ENCODE measurements around the gene RBM24.
"Not testable (repeated sequence)": the region's sequence is repeated elsewhere in the genome, so short reads cannot be mapped to it uniquely, and the experiment has no call there.

The RBM24 gene

DNA sequence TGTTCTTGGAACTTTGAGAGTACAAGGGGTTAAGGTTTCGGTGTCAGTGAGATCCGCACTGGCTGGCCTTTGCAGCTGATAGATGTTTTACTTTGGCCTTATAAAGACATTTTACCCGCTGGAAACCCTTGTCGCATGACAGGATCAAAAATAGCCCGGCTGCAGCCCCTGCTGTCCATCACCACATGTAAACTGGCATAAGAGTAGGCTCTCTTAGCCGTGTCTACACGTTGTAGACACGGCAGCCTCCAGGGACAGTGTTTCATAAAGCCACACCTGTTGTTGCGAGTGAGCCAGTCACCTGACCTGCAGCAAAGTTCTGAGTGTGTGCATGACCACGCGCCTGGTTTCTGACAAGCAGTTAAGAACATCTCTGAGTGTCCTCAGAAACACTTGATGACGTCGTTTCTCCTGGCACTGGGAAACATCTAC lies 8.5 kb downstream of the RBM24 start:
- in situ Hi-C loops (cut with MboI; ENCODE audit: low sequenced_read_pairs), result no loop called here

DNA sequence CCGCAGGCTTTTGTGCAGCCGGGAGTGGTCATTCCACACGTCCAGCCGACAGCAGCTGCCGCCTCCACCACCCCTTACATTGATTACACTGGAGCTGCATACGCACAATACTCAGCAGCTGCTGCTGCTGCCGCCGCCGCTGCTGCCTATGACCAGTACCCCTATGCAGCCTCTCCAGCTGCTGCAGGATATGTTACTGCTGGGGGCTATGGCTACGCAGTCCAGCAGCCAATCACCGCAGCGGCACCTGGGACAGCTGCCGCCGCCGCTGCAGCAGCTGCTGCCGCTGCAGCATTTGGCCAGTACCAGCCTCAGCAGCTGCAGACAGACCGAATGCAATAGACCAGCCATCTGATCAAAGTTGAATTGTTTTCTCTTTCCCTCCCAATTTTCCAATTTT lies 10.6 kb downstream of the RBM24 start:
- in situ Hi-C loops (cut with MboI; ENCODE audit: low sequenced_read_pairs), result no loop called here

DNA sequence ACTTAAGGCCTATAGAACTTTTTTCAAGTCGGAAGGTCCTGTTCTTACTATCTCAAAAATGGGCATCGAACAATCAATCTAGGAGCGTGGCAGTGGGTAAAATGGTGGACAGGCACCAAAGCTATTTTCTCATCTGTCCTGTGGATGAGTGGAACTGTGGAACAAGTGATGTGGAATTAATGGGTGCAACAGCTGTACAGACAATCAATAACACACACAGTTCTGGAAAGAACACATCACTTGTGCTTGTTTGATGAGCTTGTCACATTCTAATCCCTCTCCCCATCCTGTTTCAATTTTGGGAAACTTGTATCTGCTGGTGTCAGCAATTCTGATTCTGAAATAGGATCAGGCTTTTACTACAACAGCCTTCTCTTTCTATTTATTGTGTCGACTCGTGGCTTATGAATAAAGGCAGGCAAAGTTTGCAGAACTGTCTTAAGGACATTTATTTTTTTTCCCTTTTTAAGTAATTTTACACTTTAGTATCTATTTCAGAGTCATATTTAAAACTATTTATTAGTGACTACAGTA lies 11.5 kb downstream of the RBM24 start:
- in situ Hi-C loops (cut with MboI; ENCODE audit: low sequenced_read_pairs), result no loop called here

DNA sequence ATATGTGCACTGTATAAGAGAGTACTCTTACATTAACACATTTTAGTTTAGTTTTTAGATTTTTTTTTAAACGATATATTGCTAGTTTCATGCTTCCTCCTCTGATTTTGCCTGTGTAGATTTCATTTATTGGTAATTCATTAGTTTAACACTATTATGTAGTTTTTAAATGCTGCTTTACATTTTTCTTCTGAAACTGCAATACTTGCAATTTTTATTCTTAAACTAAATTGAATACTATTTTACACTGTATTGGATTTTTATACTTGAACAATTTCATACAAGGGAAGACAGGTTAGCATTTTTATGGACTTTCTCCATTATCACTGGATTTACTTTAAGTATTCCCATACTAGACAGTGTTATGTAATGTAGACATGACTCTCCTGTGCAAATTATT lies 12.2 kb downstream of the RBM24 start:
- in situ Hi-C loops (cut with MboI; ENCODE audit: low sequenced_read_pairs), result no loop called here

DNA sequence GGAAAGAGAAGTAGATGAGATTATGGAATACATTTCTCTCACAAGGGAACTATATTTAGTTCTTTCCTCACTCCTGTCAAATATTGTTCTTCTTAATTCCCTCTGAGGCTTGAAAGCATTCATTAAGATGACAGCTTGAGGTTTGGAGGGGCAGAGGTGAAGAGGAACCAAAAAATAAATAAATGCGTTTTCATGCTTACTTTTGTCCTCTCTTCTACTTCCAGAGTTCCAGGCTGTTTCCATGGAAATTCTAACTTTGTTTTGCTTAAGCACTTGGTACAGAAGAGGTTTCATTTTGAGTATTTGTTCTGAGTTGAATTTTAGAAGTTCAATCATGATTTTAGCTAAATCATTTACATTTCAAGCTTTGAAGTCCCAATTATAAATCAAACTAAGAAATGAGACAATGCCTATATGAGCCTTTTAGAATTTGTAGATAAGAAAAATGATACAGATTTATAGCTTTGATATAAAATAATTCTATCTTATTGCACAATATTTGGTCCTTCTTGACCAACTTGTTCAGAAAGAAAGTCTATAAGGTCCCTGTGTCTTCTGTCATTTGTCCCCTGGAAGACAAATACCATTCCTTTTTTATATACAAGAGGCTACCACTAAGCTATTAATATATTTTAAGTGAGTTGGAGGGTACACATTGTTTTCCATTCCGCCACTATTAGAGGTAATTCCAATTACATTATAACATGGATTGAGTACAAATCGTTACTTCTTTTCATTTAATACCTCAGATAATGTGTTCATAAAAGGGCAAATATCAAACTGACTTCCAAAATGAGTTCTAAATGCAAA lies 16.3 kb downstream of the RBM24 start:
- in situ Hi-C loops (cut with MboI; ENCODE audit: low sequenced_read_pairs), result no loop called here

DNA sequence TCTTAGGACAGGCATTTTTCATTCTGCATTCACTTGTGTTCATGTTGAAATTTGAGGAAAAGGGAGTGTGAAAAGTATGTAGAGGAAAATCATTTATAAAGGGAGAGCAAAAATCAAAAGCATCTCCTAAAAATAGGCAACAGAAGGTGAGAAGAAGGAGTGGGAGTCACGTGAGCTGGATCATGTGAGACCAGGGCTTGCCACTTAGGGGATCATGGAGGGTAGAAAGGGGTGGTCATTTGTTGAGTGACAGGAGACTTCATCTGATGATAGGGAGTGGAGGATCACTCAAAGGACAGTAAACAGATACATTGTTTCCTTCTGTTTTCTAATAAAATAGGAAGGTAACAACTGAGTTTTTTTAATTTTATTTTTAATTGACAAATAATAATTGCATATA lies 17.1 kb downstream of the RBM24 start:
- in situ Hi-C loops (cut with MboI; ENCODE audit: low sequenced_read_pairs), result no loop called here

DNA sequence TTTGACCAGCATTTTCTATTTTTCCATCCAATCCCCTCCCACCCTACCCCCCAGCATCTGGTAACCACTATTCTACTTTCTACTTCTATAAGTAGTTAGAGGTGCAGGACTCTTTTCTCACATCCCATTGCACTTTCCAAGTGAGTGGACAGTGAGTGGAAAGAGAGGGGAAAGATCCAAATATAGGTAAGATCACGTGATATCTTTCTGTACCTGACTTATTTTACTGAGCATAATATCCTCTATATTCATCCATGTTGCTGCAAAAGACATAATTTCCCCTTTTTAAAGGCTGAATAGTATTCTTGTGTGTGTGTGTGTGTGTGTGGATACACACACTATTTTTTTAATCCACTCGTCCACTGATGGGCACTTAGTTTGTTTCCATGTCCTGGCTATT lies 18.1 kb downstream of the RBM24 start:
- in situ Hi-C loops (cut with MboI; ENCODE audit: low sequenced_read_pairs), result no loop called here

DNA sequence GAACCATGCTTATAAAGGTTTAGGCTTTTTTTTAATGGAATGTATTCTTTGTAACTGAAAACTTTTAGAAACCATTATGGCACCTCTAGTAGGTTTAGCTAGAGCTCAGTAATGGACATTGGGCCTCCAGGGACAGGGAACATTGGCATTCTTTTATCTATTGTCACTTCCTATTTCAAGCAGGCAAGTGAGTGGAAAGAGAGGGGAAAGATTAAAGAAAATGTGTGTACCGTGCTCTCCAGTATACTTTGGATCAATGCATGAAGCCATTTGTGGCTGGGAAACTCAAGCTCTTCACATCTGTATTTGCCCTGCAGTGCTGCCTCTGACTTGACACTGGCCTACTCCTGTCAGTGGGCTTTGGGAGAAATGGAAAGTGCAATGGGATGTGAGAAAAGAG lies 18.6 kb downstream of the RBM24 start:
- in situ Hi-C loops (cut with MboI; ENCODE audit: low sequenced_read_pairs), result no loop called here

DNA sequence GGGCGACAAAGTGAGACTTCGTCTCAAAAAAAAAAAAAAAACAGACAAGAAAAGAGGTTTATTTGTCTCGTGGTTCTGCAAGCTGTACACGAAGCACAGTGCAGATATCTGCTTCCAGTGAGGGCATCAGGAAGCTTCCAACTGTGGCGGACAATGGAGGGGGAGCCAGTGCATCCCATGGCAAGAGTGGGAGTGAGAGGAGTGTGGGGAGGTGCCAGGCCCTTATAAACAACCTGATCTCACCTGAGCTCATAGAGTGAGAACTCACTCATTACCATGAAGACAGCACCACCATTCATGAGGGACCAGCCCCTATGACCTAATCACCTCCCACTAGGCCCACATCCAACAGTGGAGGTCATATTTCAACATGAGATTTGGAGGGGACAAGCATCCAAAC lies 19.5 kb downstream of the RBM24 start:
- in situ Hi-C loops (cut with MboI; ENCODE audit: low sequenced_read_pairs), result no loop called here

DNA sequence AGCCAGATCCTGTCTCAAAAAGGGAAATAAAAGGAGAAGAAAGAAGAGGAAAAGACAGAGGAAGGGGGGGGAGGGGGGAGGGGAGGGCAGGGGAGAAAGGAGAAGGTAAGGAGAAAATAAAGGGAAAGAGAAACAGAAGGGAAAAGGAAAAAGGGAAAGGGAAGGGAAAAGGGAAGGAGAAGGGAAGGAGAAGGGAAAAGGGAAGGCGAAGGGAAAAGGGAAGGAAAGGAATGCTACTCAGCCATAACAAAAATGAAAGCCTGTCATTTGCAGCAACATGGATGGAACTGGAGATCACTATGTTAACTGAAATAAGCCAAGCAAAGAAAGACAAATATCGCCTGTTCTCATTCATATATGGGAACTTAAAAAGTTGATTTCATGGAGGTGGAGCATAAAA lies 22.3 kb downstream of the RBM24 start:
- in situ Hi-C loops (cut with MboI; ENCODE audit: low sequenced_read_pairs), result no loop called here

DNA sequence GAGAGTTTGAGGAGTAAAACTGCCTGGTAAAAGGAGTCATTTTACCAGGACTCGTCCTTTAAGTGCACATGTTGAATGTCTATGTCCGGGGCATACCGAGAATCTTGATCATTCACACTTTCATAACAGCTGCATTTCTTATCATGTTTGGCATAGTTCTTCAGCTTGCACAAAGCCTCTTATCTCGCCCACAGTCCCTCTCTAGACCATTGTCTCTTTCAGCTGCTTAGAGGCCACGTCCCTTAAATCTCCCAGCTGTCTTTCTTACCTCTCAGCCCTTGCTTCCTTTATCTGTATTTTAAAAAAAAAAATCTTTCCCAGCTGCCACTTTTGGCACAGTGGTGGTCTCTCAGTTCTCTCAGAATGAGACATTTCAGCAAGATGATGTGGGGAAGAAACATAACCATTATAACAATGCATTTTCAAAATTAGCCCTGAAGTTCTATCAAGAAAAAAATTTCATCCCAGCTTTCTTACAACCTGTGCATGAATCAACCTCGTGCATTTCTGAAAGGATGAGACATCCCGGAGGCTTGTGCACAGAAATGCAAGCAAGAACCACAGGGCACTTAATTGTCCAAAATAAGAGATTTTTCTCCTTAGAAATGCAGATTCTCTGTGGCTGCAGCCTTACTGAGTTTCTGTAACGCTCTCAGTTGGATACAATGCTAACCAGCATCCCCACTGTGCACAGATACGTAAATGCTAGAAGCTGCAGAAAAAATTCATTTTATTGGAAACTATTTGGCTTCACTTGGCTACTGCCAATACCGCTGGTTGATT lies 24.2 kb downstream of the RBM24 start:
- in situ Hi-C loops (cut with MboI; ENCODE audit: low sequenced_read_pairs), result no loop called here

DNA sequence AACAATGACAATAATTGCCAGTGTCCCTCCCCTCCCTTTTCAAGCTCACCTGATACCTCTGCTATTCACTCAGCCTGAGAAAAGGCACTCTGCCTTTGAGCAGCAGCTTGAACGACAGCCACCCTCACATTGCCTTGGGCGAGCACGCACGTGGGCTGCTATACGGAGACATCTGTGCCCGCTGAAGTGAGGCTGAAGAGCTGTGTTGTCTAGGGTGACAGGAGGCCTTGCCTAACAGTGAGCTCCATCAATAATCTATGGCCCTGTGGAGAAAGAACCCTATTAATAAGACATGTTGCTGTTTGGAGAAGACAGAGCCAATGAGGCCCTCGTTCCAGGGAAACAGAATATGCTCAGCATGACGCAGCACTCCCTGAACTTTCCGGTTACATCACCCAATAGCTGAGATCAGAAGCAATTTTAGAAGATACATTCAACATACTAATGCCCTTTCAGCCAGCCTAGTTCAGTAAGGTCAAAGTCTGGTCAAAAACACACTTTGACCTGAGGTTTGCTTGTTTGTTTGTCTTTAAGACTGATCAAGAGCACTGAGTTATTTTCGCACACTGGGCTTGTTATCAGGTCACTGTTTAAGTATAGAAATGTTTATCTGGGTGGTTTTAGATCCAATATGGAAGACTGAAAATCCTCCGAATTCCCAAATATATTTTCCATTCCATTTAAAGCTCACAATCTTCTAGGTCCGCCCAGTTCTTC lies 30.6 kb downstream of the RBM24 start:
- in situ Hi-C loops (cut with MboI; ENCODE audit: low sequenced_read_pairs), result no loop called here

DNA sequence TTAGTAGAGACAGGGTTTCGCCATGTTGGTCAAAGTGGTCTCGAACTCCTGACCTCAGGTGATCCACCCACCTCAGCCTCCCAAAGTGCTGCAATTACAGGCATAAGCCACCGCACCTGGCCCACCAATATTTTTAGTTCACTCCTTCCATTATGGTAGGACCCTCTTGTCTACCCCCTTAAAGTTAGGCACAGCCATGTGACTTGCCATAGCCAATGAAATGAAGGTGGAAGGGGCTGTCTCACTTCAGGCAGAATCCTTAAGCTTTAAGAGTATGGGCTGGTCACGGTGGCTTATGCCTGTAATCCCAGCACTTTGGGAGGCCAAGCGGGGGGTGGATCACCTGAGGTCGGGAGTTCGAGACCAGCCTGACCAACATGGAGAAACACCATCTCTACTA lies 32.1 kb downstream of the RBM24 start:
- in situ Hi-C loops (cut with MboI; ENCODE audit: low sequenced_read_pairs), result not testable (repeated sequence)

DNA sequence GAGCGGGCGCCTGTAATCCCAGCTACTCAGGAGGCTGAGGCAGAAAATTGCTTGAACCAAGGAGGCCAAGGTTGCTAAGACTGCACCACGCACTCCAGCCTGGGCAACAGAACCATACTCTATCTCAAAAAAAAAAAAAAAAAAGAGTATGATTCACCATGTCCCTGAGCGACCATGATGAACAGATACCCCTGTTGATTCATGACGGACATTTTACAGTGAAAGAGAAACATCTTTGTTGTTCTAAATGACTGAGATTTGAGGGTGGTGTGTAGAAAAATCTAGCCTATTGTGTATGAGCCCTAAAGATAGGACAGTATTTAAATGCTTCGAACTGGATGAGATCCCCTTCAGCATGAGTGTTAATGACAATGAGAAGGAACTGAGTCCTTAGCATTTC lies 32.8 kb downstream of the RBM24 start:
- in situ Hi-C loops (cut with MboI; ENCODE audit: low sequenced_read_pairs), result no loop called here

DNA sequence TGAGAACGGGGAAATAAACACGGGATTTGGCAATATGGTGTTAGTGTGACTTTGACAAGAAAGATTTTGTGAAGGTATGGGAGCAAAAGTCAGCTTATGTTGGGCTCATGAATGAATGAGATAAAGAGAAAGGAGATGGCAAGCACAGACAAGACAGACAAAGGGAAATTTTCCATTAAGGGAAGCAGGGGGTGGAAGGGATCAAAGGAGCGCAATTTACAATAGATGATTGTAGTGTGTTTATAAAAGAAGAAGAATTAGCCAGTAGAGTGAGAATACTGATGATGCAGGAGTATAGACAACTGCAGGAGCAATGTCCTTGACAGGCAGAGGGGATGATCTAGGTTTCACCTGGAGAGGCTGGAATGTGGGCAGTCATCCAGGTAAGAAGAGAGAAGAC lies 34.1 kb downstream of the RBM24 start:
- in situ Hi-C loops (cut with MboI; ENCODE audit: low sequenced_read_pairs), result no loop called here

DNA sequence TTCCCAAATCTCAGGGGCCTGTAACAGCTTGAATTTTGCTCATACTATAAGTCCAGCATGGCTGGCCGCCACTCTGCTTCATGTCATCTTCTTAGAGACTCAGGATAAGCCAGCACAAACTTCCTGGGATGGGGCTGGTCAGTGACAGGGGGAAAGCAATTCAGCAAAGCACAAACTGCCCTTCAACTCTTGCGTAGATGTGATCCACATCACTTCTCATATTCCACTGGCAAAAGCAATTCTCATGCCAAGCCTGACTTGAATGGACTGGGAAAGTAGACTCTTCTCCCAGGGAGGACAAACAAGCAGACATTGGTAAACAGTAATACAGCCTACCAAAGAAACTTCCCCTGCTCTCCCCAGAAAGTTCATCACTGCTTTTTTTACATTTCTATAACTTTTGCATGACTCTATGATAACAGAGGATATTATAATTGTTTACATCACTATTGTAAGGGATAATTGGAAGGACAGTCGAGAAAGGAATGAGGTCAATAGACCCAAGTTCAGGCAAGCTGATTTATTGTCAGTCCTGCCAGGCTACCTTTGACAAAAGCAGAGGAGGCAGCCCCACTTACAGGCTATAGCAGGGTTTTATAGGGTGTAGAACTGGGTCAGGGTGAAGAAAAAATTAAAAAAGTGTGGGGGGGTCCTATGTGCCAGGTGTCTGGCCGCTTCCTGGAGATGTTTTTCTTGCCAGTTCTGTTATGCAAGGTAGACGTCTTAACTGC lies 37.4 kb downstream of the RBM24 start:
- in situ Hi-C loops (cut with MboI; ENCODE audit: low sequenced_read_pairs), result no loop called here

DNA sequence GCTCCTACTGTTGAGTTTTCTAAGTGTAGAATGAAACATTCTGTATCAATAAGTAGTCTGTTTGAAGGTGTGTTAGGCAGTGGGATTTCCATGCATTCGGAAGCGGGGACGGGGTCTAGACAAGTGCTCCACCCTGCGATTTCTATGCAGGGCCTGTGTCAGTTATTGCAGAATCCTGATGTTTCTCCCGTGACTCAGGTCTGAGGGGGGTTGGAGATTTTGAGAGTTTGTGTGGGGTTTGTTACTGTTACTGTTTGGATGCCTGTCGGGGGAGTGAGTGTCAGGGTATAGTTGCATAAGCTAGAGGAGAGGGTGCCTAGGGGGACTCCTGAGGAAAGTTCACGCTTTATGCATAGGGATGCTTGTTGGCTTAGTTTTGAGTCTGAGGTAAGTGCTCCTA lies 39.1 kb downstream of the RBM24 start:
- in situ Hi-C loops (cut with MboI; ENCODE audit: low sequenced_read_pairs), result not testable (repeated sequence)

DNA sequence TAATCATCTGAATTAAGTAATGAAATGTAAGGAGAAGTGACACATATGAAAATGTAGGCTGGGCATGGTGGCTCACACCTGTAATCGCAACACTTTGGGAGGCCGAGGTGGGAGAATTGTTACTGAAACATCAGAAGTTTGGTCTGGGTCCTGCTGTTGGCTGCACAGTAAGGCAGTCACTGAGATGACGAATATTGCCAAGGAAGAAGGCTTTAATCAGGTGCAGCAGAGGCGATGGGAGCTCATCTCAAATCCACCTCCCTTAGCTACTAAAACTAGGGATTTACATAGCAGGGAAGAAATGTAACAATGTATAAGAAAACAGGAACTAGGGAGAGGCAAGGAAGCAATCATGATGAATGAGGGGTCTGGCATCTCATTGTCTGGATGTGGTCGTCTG lies 50.1 kb downstream of the RBM24 start:
- in situ Hi-C loops (cut with MboI; ENCODE audit: low sequenced_read_pairs), result no loop called here

DNA sequence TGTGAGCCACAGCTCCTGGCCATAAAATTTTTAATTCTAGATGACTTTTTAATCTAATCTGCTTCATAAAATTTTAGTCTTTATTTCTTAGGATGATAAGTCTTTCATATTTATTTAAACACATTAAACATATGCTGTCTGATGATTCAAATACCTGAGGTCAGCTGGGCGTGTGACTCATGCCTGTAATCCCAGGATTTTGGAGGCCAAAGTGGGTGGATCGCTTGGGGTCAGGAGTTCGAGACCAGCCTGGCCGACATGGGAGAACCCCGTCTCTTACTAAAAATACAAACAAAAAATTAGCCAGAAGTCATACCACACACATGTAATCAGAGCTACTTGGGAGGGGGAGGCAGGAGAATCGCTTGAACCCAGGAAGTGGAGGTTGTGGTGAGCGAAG lies 53.1 kb downstream of the RBM24 start:
- in situ Hi-C loops (cut with MboI; ENCODE audit: low sequenced_read_pairs), result no loop called here

DNA sequence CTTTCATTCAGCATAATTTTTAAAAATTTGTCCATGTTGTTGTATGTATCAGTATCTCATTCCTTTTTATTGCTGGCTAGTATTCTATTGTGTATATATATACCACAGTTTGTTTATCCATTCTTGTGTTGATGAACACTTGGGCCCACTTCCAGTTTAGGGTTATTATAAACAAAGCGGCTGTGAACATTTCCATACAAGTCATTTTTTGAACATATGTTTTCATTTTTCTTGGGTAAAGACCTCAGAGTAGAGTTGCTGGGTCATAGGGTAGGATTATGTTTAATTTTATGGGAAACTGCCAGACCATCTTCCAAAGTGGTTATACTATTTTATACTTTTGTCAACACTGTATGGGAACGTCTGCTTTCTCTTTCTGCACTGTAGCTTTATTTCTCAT lies 55.3 kb downstream of the RBM24 start:
- in situ Hi-C loops (cut with MboI; ENCODE audit: low sequenced_read_pairs), result no loop called here

DNA sequence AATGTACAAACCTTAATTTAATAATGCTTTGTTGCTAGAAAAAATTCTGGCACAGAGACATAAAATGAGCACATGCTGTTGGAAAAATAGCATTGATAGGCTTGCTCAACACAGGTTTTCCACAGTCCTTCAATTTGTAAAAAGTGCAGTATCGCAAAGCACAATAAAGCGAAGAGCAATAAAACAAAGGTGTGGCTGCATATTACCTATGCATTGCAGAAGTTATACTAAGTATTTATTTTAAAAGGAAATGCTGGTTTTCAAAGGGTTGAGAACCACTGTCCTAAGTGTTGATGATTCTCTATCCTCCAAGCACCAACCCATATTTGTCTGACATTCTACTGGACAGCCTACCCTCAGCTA lies 58.1 kb downstream of the RBM24 start:
- in situ Hi-C loops (cut with MboI; ENCODE audit: low sequenced_read_pairs), result no loop called here
